RWPE2 (cell line): ENCODE data around the gene SLC39A7.
"Not testable (repeated sequence)": the region's sequence is repeated elsewhere in the genome, so short reads cannot be mapped to it uniquely, and the experiment has no call there.

Experiments
- ATAC-seq: fragments of 200-7000 bp; cut with Tn5 transposase; 3 replicates; pipeline ENCODE4 v1.9.1; 2021; ENCODE audit warnings: low read depth
- DNase-seq: peaks from one replicate; pipeline ENCODE4 v3.0.0-alpha.2; 2020; ENCODE audit warnings: low spot score
- H3K27ac ChIP-seq: fragments of 450-650 bp; 2 replicates; pipeline ENCODE4 v1.5.1; 2017; ENCODE audit warnings: mild to moderate bottlenecking; ENCODE audit not compliant: poor library complexity, severe bottlenecking
- H3K27me3 ChIP-seq: fragments of 250-450 bp; sonication (Bioruptor Pico); 2 replicates; pipeline ENCODE4 v1.5.1; 2021; ENCODE audit warnings: mild to moderate bottlenecking, moderate library complexity; ENCODE audit not compliant: insufficient read depth, poor library complexity, severe bottlenecking
- H3K36me3 ChIP-seq: fragments of 250-450 bp; sonication (Bioruptor Pico); 2 replicates; pipeline ENCODE4 v1.5.1; 2020; ENCODE audit warnings: low read depth, mild to moderate bottlenecking, moderate library complexity
- H3K4me1 ChIP-seq: fragments of 250-450 bp; sonication (Bioruptor Pico); 2 replicates; pipeline ENCODE4 v1.5.1; 2021; ENCODE audit warnings: mild to moderate bottlenecking, moderate library complexity; ENCODE audit not compliant: insufficient read depth, poor library complexity, severe bottlenecking
- H3K4me3 ChIP-seq: fragments of 250-450 bp; sonication (Bioruptor Pico); 2 replicates; pipeline ENCODE4 v1.5.1; 2021; ENCODE audit warnings: mild to moderate bottlenecking, moderate library complexity; ENCODE audit not compliant: severe bottlenecking
- H3K9me3 ChIP-seq: fragments of 250-450 bp; sonication (Bioruptor Pico); 2 replicates; pipeline ENCODE4 v1.5.1; 2021; ENCODE audit warnings: mild to moderate bottlenecking, moderate library complexity; ENCODE audit not compliant: severe bottlenecking
- TF ChIP-seq, protein P1 (sequence below): fragments of 450-650 bp; IDR thresholded peaks from one replicate; pipeline ENCODE4 v1.5.1; 2017; ENCODE audit warnings: mild to moderate bottlenecking, moderate library complexity; ENCODE audit not compliant: poor library complexity, severe bottlenecking

The SLC39A7 gene

DNA sequence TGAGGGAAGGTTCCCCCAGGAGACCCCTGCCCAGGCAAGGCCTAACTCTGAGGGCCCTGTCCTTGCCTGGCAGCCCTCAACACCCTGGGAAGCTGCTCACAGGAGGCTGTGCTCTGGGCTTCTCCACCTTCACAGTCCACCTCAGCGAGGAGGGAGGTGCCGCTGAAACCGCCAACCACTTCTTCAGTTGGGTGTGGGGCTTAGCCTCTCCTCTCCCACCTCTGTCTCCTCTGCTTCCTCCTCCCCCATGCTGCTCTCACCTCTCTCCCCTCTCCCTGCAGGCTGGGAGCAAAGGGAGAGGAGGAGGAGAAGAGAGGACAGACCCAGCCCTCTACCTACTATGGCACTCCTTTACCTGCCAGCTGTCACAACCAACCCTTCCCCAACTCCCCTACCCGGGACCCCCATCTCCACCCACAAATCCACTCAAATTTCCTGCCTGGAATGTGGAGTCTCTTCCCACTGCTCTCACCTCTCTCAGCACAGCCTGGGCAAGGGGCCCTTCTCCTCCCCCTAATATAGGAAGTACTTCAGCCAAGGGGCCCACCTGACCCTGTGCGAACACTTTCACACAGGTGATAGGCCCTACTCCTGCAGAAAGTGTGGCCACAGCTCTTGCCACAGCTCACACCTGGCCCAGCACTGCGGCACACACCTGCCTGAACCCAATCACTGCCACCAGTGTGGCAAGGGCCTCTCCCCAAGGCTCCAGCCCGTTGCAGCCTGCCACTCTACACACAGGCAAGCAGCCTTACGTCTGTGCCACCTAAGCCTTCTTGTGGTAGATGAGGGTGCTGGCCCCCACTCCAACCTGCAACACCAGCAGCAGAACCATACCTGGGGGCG is 14.8 kb downstream of the SLC39A7 start:
- Histone ChIP-seq H3K9me3 (no peaks in the 10 kb centered on the region), H3K4me1 (peaks cover 7% of the 10 kb centered on the region), H3K27ac (no peak overlapping the region), H3K4me3 (no peak overlapping the region), H3K27me3 (no peaks in the 10 kb centered on the region), H3K36me3 (peaks cover 3% of the 10 kb centered on the region; the same call in 1 of the 2 replicates)
- no peak for DNase-seq
- TF ChIP-seq, protein P1, sequence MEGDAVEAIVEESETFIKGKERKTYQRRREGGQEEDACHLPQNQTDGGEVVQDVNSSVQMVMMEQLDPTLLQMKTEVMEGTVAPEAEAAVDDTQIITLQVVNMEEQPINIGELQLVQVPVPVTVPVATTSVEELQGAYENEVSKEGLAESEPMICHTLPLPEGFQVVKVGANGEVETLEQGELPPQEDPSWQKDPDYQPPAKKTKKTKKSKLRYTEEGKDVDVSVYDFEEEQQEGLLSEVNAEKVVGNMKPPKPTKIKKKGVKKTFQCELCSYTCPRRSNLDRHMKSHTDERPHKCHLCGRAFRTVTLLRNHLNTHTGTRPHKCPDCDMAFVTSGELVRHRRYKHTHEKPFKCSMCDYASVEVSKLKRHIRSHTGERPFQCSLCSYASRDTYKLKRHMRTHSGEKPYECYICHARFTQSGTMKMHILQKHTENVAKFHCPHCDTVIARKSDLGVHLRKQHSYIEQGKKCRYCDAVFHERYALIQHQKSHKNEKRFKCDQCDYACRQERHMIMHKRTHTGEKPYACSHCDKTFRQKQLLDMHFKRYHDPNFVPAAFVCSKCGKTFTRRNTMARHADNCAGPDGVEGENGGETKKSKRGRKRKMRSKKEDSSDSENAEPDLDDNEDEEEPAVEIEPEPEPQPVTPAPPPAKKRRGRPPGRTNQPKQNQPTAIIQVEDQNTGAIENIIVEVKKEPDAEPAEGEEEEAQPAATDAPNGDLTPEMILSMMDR: no peak
- no peak for ATAC-seq

DNA sequence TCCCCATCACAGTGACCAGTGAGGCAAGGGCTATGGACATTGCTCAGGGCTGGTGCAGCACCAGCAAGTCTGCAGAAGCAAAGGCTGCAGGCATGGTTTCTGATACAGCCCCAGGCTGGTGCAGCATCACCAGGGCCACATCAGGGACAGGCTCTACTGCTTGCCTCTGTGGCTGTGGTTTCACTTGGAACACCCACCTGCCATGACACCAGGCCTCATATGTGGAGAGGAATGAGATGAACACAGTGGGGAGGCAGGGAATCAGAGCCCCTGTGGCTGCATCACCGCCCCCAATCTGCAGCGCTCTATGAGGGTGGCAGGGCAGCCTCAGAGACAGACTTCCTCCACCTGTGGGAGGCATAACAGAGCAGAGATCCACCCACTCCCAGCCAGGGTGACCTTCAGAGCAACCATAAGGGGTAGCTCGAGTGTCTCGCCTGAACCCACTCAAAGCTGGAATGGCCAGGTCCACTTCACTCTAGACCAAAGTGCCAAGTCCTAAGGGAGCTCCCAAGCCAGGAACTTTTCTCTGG is 15.5 kb downstream of the SLC39A7 start:
- no peaks in the 10 kb centered on the region for H3K27me3 ChIP-seq
- peaks cover 7% of the 10 kb centered on the region for H3K4me1 ChIP-seq
- DNase-seq: no peak
- TF ChIP-seq, protein P1: no peak
- no peak overlapping the region for H3K27ac ChIP-seq
- H3K9me3 ChIP-seq: no peaks in the 10 kb centered on the region
- ATAC-seq: no peak
- no peak overlapping the region for H3K4me3 ChIP-seq
- no peaks in the 10 kb centered on the region for H3K36me3 ChIP-seq

GRCh38 chr6:33217246-33217645 is 16.6 kb downstream of the SLC39A7 start:
- peaks cover 7% of the 10 kb centered on the region for H3K4me1 ChIP-seq
- TF ChIP-seq, protein P1: no peak
- no peaks in the 10 kb centered on the region for H3K9me3 ChIP-seq
- ATAC-seq (no peak; the same call in 2 of the 3 replicates), DNase-seq (peak; percentile 19)
- H3K27ac ChIP-seq: no peak overlapping the region
- H3K36me3 ChIP-seq: no peaks in the 10 kb centered on the region
- no peaks in the 10 kb centered on the region for H3K27me3 ChIP-seq
- no peak overlapping the region for H3K4me3 ChIP-seq

- TF ChIP-seq, protein P1: no peak
- no peak overlapping the region for H3K27ac ChIP-seq
- H3K27me3 ChIP-seq: no peaks in the 10 kb centered on the region
- H3K4me3 ChIP-seq: no peak overlapping the region
- ATAC-seq (no peak), DNase-seq (no peak)
- H3K36me3 ChIP-seq: no peaks in the 10 kb centered on the region
- no peaks in the 10 kb centered on the region for H3K9me3 ChIP-seq
- peaks cover 7% of the 10 kb centered on the region for H3K4me1 ChIP-seq
Measured at GRCh38 chr6:33217681-33218080, 17.0 kb downstream of the SLC39A7 start.

- H3K36me3 ChIP-seq, H3K4me3 ChIP-seq, H3K27ac ChIP-seq, DNase-seq, ATAC-seq, H3K9me3 ChIP-seq, H3K4me1 ChIP-seq, H3K27me3 ChIP-seq: not testable (repeated sequence)
Measured at GRCh38 chr6:33226503-33227120, 25.9 kb downstream of the SLC39A7 start.
